Epithelial cell of prostate (primary cell): ENCODE results near the gene TCP10L.
"Not testable (repeated sequence)": the region's sequence is repeated elsewhere in the genome, so short reads cannot be mapped to it uniquely, and the experiment has no call there.

Experiments
- DNase-seq: peaks from one replicate; pipeline ENCODE4 v3.0.0-alpha.2; 2011; ENCODE audit warnings: low read depth, low spot score
- H3K27ac ChIP-seq: fragments of 450-650 bp; 2 replicates; pipeline ENCODE4 v1.5.1; 2017; ENCODE audit warnings: mild to moderate bottlenecking

Gene TCP10L

GRCh38 chr21:32587651-32588050 lies 2.3 kb upstream of the TCP10L start:
- H3K27ac ChIP-seq: no peak overlapping the region
- no peak for DNase-seq

- DNase-seq: no peak
- H3K27ac ChIP-seq: no peak overlapping the region
Observed at GRCh38 chr21:32587120-32587519, 1.8 kb upstream of the TCP10L start.

DNA sequence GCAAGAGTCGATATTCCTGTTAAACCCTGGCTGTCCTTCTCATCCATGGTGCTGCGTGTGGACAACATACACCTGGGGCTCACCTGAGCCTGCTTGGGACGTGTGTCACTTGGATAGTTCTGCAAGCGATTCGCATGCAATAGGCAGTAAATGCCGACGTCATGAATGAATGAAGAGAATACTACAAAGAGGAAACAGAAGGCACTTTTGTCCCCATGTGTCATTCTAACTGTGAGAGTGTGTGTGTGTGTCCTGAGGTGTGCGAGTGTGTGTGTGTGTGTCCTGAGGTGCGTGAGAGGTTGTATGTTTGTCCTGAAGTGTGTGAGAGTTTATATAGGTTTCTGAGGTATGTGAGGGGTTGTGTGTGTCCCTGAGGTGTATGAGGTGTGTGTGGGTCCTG lies 647 bp upstream of the TCP10L start:
- DNase-seq: no peak
- no peak overlapping the region for H3K27ac ChIP-seq

GRCh38 chr21:32584472-32584871 lies 851 bp downstream of the TCP10L start:
- no peak for DNase-seq

GRCh38 chr21:32581732-32582131 lies 3.6 kb downstream of the TCP10L start:
- H3K27ac ChIP-seq: no peak overlapping the region

More at GRCh38 chr21:32584472-32584871, 851 bp downstream of the TCP10L start:
- no peak overlapping the region for H3K27ac ChIP-seq

GRCh38 chr21:32580949-32581348 lies 4.4 kb downstream of the TCP10L start:
- DNase-seq: no peak
- no peak overlapping the region for H3K27ac ChIP-seq

More at GRCh38 chr21:32581732-32582131, 3.6 kb downstream of the TCP10L start:
- DNase-seq: no peak

DNA sequence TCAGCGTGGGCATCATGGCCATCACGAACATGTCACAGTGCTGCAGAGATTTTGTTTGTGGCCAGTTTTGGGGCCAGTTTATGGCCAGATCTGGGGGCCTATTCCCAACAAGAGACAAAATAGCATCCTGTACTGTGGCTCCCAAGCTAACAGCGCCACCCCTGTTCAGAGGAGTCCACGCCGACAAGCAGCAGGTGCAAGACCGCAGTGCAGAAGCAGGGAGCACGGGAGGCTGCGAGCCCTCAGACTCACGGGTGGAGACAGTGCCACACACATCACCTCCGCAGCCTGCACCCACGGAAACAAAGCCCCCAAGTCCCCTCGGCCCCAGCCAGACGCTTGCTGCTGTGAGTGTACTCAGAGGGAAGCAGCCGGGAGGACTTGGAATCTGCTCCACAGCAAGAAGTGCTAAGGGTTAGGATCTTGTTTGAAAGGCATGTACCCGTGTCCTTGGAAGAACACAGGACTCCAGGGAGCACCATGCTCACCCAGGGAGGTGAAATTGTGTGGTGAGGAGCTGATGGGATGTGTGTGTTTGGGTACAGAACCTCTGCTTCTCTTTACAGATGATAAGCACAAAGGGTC lies 7.1 kb downstream of the TCP10L start:
- no peak overlapping the region for H3K27ac ChIP-seq
- no peak for DNase-seq

DNA sequence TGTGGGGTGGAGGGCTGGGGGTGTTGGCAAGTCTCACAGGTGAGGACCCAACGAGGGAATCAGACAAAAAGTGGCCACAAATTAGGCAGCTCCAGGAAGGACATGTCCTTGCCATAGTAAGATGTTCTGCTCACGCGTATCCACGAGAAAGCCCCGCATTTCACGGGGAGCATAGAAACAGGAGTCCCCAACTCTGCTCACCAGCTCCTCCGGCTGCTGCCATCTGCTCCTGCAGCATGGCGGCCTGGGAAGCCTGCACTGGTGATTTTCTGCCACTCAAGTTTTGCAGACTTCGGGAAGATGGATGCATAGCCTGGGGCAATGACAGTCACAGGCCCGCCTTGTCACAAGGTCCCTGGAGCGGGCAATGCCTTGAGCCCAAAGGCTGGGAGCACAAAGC lies 9.3 kb downstream of the TCP10L start:
- H3K27ac ChIP-seq: no peak overlapping the region
- DNase-seq: no peak

DNA sequence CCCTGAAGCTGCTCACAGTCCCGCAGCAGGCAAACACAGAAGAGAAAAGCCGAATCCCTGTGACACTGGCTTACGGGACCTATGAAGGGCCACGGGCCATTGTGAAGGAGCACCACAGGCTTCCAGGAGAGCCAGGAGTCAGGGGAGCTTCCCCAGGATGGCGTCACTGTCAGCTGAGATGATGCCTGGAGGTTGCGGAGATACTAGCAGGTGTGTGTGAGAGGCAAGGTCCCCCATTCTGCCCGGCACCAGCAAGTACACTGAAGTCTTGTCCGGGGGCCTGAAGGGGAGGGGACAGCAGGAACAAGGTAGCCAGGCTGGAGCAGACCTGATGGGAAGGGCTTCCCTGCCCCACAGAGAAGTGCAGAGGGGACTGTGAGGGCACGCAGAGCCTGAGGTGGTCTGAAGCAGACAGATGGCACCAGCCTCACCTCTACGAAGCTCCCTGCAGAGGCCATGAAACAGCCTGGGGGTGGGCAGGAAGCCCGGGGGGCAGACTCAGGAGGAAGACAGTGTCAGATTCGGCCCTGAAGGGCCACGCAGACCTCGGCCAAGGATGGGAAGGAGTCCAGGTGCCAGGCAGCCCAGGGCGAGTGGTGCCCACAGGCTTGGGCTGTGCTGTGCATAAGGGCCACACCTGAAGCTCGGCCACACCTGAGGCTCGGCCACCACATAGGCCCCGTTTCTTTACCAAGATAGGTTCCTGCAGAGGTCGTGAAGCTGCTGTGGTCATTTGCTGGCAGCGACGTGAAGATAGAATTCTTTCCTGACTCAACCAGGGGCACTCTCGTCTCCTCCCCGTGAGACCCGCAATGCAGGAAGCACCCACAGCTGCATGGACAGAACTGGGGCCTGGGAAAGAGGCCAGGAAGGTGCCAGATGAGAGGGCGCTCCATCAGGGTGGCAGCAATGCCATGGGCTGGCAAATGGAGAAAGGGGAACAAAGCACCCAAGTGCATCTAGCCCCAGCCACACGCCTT lies 10.1 kb downstream of the TCP10L start:
- no peak for DNase-seq
- H3K27ac ChIP-seq: no peak overlapping the region

GRCh38 chr21:32572574-32573420 lies 12.5 kb downstream of the TCP10L start:
- peak overlapping the region; percentile 28 for H3K27ac ChIP-seq
- DNase-seq: peak; percentile 41

DNA sequence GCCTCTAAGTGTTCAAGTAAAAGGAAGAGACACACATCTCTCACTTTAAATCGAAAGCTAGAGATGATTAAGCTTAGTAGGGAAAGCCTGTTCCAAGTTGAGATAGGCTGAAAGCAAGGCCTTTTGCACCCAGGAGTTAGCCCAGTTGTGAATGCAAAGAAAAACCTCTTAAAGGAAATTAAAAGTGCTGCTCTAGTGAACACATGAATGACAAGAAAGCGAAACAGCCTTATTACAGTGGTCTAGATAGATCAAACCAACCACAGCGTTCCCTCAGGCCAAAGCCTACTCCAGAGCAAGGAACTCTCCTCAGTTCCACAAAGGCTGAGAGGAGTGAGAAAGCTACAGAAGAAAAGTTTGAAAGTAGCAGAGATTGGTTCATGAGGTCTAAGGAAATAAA lies 14.9 kb downstream of the TCP10L start:
- H3K27ac ChIP-seq: no peak overlapping the region
- DNase-seq: no peak

GRCh38 chr21:32569261-32570230 lies 15.8 kb downstream of the TCP10L start:
- peak; percentile 18 for DNase-seq
- peak overlapping the region; percentile 45 for H3K27ac ChIP-seq

DNA sequence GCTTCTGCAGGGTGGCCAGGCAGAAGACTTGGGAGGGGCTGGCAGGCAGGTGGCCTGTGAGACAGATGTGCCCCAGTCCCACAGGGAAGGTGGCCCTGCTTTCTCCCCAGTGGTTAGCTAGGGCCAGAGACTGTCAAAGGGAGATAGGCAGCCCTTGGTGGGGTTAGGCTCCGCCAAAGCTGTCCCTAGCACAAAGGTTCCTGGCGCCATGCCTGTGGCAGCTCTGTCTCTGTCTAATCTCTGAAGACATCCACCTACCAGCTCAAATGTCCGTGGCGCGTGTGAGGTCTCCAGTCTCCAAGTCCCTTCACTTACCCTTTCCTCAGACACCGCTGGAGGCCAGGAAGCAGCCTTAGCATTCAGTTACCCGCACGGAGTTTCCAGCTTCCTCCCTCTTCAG lies 17.7 kb downstream of the TCP10L start:
- no peak overlapping the region for H3K27ac ChIP-seq
- DNase-seq: no peak

DNA sequence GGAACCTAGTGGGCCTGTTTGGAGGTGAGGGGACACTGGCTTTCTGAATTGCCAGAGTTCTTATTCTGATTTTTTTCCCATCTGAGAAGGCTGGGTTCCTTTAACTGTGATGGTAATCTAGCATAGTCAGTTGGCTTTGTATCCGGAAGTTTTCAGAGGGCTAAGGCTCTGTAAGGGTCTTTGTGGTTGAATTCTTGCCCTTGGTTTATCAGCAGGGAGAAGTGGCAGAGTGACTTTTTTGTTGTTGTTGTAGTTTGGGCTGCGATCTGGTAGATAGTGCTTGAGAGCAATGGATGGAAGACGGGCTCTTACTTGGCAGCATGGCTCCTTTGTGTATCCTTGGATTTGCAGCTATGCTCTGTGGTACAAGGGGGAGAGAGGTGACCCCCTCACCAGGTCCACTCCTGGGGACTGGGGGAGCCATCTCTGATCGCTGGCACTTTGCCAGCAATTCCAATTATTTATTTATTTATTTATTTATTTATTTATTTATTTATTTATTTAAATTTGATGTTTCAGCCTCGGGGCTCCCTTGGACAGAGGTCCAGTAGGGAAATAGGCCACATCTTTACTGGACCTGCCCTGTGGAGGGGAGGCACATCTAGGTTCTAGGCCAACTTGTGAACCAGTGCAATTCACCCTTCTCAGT lies 18.5 kb downstream of the TCP10L start:
- no peak for DNase-seq
- no peak overlapping the region for H3K27ac ChIP-seq

- no peak overlapping the region for H3K27ac ChIP-seq
- no peak for DNase-seq
Observed at GRCh38 chr21:32565856-32566465, 19.4 kb downstream of the TCP10L start.

DNA sequence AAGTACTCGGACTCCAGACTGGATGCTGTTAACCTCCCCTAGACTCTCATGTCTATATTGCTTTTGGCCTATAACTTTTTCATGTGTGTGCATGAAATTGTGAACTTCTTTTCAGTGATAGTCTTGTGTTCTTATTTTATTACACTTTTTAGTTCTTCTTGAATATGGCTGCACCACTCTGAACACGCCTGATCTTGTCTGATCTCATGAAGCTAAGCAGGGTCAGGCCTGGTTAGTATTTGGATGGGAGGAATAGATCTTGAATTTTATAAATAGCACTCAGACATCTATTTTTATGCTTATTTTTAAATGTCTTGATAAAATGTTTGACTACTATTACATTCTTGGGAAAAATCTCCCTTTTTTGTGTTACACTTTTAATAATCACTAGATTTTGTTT lies 22.4 kb downstream of the TCP10L start:
- no peak for DNase-seq
- no peak overlapping the region for H3K27ac ChIP-seq

DNA sequence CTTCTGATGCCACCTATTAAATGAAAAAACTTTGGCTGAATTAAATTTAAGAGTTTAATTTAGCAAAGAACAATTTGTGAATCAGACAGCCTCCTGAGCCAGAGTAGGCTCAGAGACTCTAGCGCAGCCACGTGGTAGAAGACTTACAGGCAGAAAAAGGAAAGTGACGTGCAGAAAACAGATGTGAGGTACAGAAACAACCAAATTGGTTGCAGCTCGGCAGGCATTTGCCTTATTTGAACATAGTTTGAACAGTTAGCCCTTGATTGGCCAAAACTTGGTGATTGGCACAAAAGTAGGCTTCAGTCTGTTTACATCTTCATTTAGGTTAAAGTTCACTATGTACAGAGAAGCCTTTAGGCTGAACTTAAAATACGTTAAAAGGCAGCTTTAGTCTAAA lies 22.9 kb downstream of the TCP10L start:
- H3K27ac ChIP-seq: no peak overlapping the region
- no peak for DNase-seq

DNA sequence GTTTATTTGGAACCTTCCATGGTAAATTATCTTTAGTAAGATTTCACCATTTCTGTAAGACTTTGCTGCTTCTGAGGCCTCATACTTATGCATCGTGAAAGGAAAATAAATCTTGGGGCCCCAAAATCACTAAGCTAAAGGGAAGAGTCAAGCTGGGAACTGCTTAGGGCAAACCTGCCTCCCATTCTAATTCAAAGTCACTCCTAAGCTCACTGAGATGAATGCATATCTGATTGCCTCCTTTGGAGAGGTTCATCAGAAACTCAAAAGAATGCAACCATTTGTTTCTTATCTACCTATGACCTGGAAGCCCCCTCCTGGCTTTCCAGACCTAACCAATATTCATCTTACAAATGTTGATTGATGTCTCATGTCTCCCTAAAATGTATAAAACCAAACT lies 23.8 kb downstream of the TCP10L start:
- not testable (repeated sequence) for DNase-seq, H3K27ac ChIP-seq

DNA sequence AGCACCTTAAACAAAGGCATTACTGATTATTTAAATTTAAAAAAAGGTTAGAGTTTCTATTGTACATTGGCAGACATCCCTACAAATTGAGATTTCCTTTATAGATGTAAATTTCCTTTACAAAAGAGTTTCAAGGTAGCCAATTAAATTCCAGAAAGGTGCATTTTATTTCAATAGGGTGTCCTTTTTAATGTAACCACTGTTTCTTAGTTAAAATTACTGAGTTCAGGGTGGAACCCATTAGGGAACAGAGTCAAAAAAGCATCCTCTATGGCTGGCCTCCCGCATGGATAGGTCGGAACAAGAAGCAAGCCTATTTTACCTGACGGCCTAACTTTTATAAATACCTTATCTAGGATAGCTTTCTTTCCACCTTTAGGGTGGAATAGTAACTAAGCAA lies 24.4 kb downstream of the TCP10L start:
- no peak overlapping the region for H3K27ac ChIP-seq
- DNase-seq: no peak
